SK-N-SH treated with all-trans-retinoic acid at 6 μM for 48 hours (cell line): ENCODE results near the gene C9orf40.
A peak's percentile ranks its signal among the peaks of the same experiment; 100 is the strongest.

Experiments
- ATAC-seq: fragments of 200-7000 bp; cut with Tn5 transposase; 3 replicates; pipeline ENCODE4 v1.9.1; 2020; ENCODE audit warnings: mild to moderate bottlenecking, moderate library complexity
- ARNTL ChIP-seq: fragments of 450-650 bp; formaldehyde crosslinking; IDR thresholded peaks from 2 replicates; pipeline ENCODE4 v1.5.0; 2020; ENCODE audit warnings: low read depth, mild to moderate bottlenecking, moderate library complexity, borderline replicate concordance
- BACH2 ChIP-seq: fragments of 250-450 bp; sonication (Bioruptor Pico); IDR thresholded peaks from 2 replicates; pipeline ENCODE4 v1.9.0; 2021; ENCODE audit warnings: mild to moderate bottlenecking, borderline replicate concordance
- CSDC2 ChIP-seq: fragments of 250-450 bp; sonication (Bioruptor Pico); IDR thresholded peaks from 2 replicates; pipeline ENCODE4 v1.5.0; 2020; ENCODE audit warnings: mild to moderate bottlenecking, moderate library complexity
- ESRRG ChIP-seq: fragments of 250-450 bp; sonication (Bioruptor Pico); IDR thresholded peaks from 2 replicates; pipeline ENCODE4 v1.6.1; 2021; ENCODE audit warnings: mild to moderate bottlenecking
- GLIS3 ChIP-seq: fragments of 250-450 bp; sonication (Bioruptor Pico); IDR thresholded peaks from 2 replicates; pipeline ENCODE4 v1.5.0; 2020; ENCODE audit warnings: mild to moderate bottlenecking, moderate library complexity
- OSR1 ChIP-seq: fragments of 250-450 bp; sonication (Bioruptor Pico); IDR thresholded peaks from 2 replicates; pipeline ENCODE4 v1.8.0; 2022; ENCODE audit warnings: moderate library complexity, mild to moderate bottlenecking, inconsistent platforms
- RARB ChIP-seq: fragments of 250-450 bp; sonication (Bioruptor Pico); IDR thresholded peaks from 2 replicates; pipeline ENCODE4 v1.8.0; 2021; ENCODE audit warnings: mild to moderate bottlenecking, moderate library complexity
- SNAI2 ChIP-seq: fragments of 250-450 bp; sonication (Bioruptor Pico); IDR thresholded peaks from 2 replicates; pipeline ENCODE4 v1.5.0; 2020; ENCODE audit warnings: mild to moderate bottlenecking, moderate library complexity
- TCF4 ChIP-seq: fragments of 250-450 bp; sonication (Bioruptor Pico); IDR thresholded peaks from 2 replicates; pipeline ENCODE4 v1.8.0; 2021; ENCODE audit warnings: mild to moderate bottlenecking, moderate library complexity, borderline replicate concordance
- TOX ChIP-seq: fragments of 250-450 bp; sonication (Bioruptor Pico); IDR thresholded peaks from 2 replicates; pipeline ENCODE4 v1.8.0; 2021; ENCODE audit warnings: mild to moderate bottlenecking, moderate library complexity, borderline replicate concordance
- TSHZ2 ChIP-seq: fragments of 250-450 bp; sonication (Bioruptor Pico); IDR thresholded peaks from 2 replicates; pipeline ENCODE4 v1.5.0; 2020; ENCODE audit warnings: mild to moderate bottlenecking, moderate library complexity
- ZC3H10 ChIP-seq: fragments of 250-450 bp; sonication (Bioruptor Pico); IDR thresholded peaks from 2 replicates; pipeline ENCODE4 v1.5.1; 2021; ENCODE audit warnings: mild to moderate bottlenecking, moderate library complexity
- ZNF565 ChIP-seq: fragments of 450-650 bp; formaldehyde crosslinking; conservative IDR thresholded peaks from 2 replicates; pipeline ENCODE4 v1.5.0; 2020; ENCODE audit warnings: low read depth, mild to moderate bottlenecking, moderate library complexity
- ZNF70 ChIP-seq: fragments of 450-650 bp; formaldehyde crosslinking; IDR thresholded peaks from 2 replicates; pipeline ENCODE4 v1.5.0; 2020; ENCODE audit warnings: mild to moderate bottlenecking, moderate library complexity
- TF ChIP-seq, protein P1 (sequence below): fragments of 250-450 bp; sonication (Bioruptor Pico); IDR thresholded peaks from 2 replicates; pipeline ENCODE4 v1.8.0; 2020; ENCODE audit warnings: mild to moderate bottlenecking, moderate library complexity, borderline replicate concordance
- TF ChIP-seq, protein P2 (sequence below): fragments of 250-450 bp; sonication (Bioruptor Pico); IDR thresholded peaks from 2 replicates; pipeline ENCODE4 v1.8.0; 2021; ENCODE audit warnings: low read depth, mild to moderate bottlenecking, moderate library complexity, borderline replicate concordance
- TF ChIP-seq, protein P3 (sequence below): fragments of 250-450 bp; sonication (Bioruptor Pico); IDR thresholded peaks from 2 replicates; pipeline ENCODE4 v1.5.1; 2020; ENCODE audit warnings: low read depth, mild to moderate bottlenecking, moderate library complexity
- TF ChIP-seq, protein P4 (sequence below): fragments of 250-450 bp; sonication (Bioruptor Pico); IDR thresholded peaks from 2 replicates; pipeline ENCODE4 v1.5.1; 2021; ENCODE audit warnings: mild to moderate bottlenecking, moderate library complexity

Gene C9orf40

GRCh38 chr9:74952201-74953151 lies at the start of gene C9orf40:
C9orf40 (minus strand) TSS chr9:74952912; CDS start chr9:74952611, 301 bp downstream.
- peak; percentile 96 for ATAC-seq
- TF ChIP-seq ARNTL (CRISPR knock-in tag), result no peak
- TF ChIP-seq, protein P1, sequence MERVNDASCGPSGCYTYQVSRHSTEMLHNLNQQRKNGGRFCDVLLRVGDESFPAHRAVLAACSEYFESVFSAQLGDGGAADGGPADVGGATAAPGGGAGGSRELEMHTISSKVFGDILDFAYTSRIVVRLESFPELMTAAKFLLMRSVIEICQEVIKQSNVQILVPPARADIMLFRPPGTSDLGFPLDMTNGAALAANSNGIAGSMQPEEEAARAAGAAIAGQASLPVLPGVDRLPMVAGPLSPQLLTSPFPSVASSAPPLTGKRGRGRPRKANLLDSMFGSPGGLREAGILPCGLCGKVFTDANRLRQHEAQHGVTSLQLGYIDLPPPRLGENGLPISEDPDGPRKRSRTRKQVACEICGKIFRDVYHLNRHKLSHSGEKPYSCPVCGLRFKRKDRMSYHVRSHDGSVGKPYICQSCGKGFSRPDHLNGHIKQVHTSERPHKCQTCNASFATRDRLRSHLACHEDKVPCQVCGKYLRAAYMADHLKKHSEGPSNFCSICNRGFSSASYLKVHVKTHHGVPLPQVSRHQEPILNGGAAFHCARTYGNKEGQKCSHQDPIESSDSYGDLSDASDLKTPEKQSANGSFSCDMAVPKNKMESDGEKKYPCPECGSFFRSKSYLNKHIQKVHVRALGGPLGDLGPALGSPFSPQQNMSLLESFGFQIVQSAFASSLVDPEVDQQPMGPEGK, result no peak
- TF ChIP-seq, protein P2, sequence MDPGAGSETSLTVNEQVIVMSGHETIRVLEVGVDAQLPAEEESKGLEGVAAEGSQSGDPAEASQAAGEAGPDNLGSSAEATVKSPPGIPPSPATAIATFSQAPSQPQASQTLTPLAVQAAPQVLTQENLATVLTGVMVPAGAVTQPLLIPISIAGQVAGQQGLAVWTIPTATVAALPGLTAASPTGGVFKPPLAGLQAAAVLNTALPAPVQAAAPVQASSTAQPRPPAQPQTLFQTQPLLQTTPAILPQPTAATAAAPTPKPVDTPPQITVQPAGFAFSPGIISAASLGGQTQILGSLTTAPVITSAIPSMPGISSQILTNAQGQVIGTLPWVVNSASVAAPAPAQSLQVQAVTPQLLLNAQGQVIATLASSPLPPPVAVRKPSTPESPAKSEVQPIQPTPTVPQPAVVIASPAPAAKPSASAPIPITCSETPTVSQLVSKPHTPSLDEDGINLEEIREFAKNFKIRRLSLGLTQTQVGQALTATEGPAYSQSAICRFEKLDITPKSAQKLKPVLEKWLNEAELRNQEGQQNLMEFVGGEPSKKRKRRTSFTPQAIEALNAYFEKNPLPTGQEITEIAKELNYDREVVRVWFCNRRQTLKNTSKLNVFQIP (CRISPR knock-in tag), result no peak
- TF ChIP-seq SNAI2 (CRISPR knock-in tag), result no peak
- TF ChIP-seq, protein P3, sequence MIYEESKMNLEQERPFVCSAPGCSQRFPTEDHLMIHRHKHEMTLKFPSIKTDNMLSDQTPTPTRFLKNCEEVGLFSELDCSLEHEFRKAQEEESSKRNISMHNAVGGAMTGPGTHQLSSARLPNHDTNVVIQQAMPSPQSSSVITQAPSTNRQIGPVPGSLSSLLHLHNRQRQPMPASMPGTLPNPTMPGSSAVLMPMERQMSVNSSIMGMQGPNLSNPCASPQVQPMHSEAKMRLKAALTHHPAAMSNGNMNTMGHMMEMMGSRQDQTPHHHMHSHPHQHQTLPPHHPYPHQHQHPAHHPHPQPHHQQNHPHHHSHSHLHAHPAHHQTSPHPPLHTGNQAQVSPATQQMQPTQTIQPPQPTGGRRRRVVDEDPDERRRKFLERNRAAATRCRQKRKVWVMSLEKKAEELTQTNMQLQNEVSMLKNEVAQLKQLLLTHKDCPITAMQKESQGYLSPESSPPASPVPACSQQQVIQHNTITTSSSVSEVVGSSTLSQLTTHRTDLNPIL, result no peak
- TF ChIP-seq ZNF565 (CRISPR knock-in tag), result no peak
- TF ChIP-seq TSHZ2, result no peak

GRCh38 chr9:75001719-75002421 lies 49.2 kb upstream of the C9orf40 start:
- peak; percentile 99 for ATAC-seq
- no peak for TF ChIP-seq BACH2 (CRISPR knock-in tag)
- TF ChIP-seq TOX, result no peak
- TF ChIP-seq SNAI2 (CRISPR knock-in tag), result no peak
- TF ChIP-seq, protein P1, result no peak
- no peak for TF ChIP-seq GLIS3 (CRISPR knock-in tag)
- TF ChIP-seq, protein P3, result no peak
- TF ChIP-seq, protein P2 (CRISPR knock-in tag), result no peak
- TF ChIP-seq CSDC2 (CRISPR knock-in tag), result no peak
- TF ChIP-seq, protein P4, sequence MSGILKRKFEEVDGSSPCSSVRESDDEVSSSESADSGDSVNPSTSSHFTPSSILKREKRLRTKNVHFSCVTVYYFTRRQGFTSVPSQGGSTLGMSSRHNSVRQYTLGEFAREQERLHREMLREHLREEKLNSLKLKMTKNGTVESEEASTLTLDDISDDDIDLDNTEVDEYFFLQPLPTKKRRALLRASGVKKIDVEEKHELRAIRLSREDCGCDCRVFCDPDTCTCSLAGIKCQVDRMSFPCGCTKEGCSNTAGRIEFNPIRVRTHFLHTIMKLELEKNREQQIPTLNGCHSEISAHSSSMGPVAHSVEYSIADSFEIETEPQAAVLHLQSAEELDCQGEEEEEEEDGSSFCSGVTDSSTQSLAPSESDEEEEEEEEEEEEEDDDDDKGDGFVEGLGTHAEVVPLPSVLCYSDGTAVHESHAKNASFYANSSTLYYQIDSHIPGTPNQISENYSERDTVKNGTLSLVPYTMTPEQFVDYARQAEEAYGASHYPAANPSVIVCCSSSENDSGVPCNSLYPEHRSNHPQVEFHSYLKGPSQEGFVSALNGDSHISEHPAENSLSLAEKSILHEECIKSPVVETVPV, result no peak
- TF ChIP-seq TCF4 (CRISPR knock-in tag), result no peak
- TF ChIP-seq OSR1 (CRISPR knock-in tag), result no peak
- no peak for TF ChIP-seq RARB (CRISPR knock-in tag)
- TF ChIP-seq ZC3H10 (CRISPR knock-in tag), result no peak
- TF ChIP-seq ESRRG (CRISPR knock-in tag), result no peak
- TF ChIP-seq TSHZ2, result no peak
- no peak for TF ChIP-seq ZNF70 (CRISPR knock-in tag)
